GM18520 (cell line): ENCODE data around the gene PRR7.

Experiments used
- ATAC-seq: cut with Tn5 transposase; IDR thresholded peaks from one replicate; pipeline ENCODE4 v1.9.1; 2021; ENCODE audit not compliant: unreplicated experiment

Gene PRR7

DNA sequence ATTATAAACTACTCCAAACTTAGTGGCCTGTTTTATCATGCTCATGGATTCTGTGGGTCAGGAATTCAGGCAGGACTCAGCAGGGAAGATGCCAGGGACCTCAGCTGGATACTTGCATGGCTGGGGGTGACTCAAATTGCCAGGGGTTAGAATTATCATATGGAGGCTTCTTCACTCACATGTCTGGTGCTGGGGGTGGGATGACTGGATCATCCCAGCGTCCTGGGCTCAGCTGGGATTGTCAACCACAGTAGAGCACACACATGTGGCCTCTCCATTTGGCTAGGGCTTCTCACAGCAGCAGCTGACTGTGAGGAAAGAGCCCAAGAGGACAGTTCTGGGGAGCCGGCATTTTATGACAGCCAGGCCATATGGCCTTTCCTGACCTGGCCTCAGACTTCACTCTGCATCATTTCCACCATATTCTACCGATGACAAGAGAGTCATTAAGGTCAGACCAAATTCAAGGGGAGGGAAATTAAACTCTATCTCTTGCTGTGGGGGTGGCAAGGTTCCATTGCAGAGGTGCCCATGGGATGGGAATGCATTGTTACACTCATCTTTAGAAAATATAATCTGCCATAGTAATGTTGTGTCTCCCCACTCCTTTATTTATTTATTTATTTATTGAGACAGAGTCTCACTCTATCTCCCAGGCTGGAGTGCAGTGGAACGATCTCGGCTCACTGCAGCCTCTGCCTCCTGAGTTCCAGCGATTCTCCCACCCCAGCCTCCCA is 25.4 kb upstream of the PRR7 start:
- ATAC-seq = no peak

- no peak for ATAC-seq
These were observed 22.9 kb upstream of the PRR7 start for GRCh38 chr5:177423671-177424070.

GRCh38 chr5:177425196-177425800 is 21.3 kb upstream of the PRR7 start:
- ATAC-seq = no peak

DNA sequence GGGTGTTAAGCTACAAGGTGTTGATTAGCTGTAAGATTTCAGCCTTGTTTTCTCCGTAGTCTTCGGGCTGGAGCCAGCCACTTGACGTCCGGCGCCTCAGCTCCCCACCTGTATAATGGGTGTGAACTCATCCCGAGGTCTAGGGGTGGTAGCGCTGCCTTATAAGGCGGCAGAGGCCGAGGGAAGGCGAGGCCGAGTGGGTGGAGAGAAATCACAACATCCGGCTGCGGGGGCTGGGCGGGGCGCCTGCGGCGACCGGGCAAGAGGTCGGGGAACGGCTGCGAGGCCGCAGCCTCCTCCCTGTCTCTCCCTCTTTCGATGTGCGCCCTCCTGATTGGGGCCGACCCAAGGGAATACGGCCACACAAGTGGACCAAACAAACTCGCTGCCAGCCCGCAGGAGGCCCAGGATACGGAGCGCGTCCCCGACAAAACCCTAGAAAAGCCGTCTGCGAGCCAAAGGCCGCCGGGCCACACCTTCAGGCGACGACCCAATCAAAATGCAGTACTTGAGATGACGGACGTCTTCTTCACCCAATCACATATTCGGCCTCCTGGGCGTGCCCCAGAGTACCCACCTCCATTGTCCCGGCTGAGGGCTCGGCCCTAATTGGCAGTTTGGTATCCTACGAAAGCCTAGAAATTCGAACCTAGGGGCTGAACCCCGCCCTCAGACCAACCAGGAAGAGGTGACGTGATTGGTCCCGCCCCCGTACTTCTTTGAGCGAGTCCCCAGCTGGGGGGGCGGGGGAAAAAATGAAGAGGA is 20.6 kb upstream of the PRR7 start:
- ATAC-seq = peak; percentile 68

GRCh38 chr5:177426566-177427210 is 19.9 kb upstream of the PRR7 start, which contains the start of gene GRK6:
Gene GRK6, plus strand, starts transcription at chr5:177426676. Its CDS starts 170 bp downstream, at chr5:177426846.
- ATAC-seq = peak; percentile 2

DNA sequence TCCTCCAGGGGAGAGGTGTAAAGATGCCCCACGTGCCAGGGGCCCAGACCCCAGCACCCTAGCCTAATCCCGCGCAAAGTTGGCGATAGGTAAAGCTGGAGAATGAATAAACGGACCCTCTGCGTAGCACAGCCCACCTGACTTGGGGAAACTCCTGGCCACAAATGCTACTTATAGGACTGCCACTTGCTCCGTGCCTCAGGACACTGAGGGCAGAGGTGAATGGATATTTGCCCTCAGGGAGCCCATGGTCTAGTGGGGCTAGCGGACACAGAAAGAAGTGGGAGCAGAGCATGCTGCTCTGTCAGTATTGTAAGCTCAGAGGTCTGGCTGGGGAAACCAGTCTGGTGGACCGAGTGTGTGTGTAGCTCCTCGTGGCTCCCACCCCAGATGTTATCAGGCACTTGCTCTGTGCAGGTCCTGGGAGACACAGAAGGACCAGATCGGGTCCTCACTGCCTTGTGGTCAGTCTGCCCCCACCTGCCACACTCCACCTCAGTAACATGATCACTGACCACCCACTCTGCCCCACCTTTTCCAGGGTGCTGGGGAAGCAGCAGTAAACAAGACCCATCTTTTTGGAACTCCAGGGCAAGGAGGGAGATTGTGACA is 19.3 kb upstream of the PRR7 start:
- ATAC-seq = no peak

- no peak for ATAC-seq
These were observed 18.6 kb upstream of the PRR7 start for GRCh38 chr5:177427919-177428573.

DNA sequence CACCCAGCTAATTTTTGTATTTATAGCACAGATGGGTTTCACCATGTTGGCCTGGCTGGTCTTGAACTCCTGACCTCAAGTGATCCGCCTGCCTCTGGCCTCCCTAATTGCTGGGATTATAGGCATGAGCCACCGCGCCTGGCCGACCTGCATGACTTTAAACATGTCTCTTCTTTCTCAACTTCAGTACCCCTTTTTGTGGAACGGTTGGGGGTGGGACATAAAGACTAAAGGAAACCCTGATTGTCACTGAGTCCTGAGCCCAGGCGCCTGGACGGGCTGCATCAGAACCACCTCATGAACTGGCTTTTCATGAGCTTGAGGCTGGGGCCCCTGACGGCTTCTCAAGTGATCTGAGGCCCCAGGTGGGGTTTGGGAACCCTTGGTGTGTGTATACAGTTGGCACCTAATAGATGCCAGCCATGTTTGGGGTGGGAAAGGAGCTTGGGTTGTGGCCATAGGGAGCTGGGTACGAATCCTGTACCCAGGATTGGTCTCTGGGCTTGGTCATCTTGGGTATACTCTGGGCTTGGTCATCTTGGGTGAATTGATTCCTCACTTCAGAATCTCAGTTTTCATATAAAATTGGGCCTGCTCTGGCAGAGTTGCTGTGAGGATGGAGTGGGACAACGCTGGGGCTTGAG is 17.9 kb upstream of the PRR7 start:
- no peak for ATAC-seq

DNA sequence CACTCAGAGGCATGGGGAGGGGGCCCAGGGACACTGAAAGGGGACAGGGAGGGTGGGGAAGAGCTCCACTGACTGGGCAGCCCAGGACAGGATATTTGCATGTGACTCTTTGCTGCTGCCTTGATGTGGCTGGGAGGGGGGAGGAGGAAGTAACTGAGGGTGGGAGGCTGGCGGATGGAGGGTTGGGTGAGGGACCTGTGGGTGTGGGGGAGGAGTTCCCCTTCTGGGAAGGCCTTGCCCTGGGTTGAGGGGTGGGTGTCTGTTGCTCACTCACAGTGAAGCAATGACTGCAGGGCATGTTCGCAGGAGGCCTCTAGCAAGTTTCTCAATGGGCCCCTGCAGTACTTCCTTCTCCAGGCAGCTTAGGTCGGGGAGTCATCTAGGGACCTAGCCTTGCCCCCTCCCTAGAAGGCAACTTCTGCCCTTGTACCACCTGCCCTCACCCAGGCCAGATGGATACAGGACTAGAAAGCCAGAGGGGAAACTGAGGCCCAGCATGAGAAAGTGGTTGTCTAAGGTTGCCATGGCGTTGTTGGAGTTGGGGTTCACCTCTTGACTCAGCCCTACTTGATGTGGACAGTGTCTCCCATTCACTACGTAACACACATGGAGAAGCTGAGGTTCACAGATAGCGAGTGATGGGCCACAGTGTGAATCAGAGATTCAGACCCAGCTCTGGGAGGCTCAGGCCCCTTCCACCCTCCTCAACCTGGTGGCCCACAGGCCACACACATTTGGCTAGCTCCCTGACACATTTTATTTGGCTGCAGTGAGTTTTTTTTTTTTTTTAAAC is 17.2 kb upstream of the PRR7 start:
- ATAC-seq = no peak

DNA sequence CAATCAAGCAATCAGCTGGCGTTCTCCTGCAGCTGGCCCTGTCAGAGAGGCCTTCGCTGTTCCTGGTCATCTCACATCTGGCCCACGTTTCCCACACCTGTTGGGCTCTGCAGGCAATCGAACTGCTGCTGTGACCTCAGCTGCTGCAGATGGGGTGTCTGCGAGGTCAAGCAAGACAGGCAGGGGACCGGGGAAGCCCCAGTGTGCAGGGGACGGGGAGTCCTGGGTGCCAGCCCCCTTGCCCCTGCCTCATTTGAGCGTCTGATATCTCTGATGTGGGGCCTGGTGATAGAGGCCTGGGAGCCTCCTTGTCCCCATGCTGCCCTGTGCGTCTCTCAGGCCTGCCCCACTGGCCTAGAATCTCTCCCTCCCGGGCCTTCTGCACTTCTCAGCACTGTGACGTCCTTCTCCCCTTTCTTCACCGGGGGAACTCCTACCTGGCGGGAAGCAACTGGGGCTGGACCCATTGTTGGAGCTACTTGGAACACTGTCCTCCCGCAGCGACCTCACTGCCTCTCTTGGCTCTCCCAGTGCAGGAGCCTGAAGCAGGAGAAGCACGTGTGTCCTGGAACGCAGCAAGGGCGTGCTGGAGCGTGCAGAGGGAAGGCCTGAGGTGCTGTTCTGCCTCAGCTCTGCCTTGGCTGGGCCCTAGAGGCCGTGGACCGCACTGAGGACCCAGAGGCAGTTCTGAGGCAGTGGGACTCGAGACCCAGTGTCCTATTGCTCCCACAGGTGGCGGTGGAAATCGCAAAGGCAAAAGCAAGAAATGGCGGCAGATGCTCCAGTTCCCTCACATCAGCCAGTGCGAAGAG is 16.3 kb upstream of the PRR7 start:
- no peak for ATAC-seq

GRCh38 chr5:177430972-177431316 is 15.7 kb upstream of the PRR7 start:
- no peak for ATAC-seq

GRCh38 chr5:177431317-177432142 is 15.1 kb upstream of the PRR7 start:
- ATAC-seq = peak; percentile 29

- no peak for ATAC-seq
These were observed 14.3 kb upstream of the PRR7 start for GRCh38 chr5:177432143-177432838.

- no peak for ATAC-seq
These were observed 13.6 kb upstream of the PRR7 start for GRCh38 chr5:177432839-177433657.

- no peak for ATAC-seq
These were observed 12.9 kb upstream of the PRR7 start for GRCh38 chr5:177433658-177434217.

- ATAC-seq = no peak
These were observed 12.2 kb upstream of the PRR7 start for GRCh38 chr5:177434437-177434836.
